A549 (cell line): ENCODE data around the gene PRR5L.

Experiments
- POLR2A ChIP-seq: IDR thresholded peaks from 2 replicates; pipeline ENCODE4 v1.6.1; 2012; ENCODE audit warnings: mild to moderate bottlenecking, low read length
- RCOR1 ChIP-seq: fragments of 150-350 bp; IDR thresholded peaks from 2 replicates; pipeline ENCODE4 v1.6.1; 2014; ENCODE audit warnings: antibody characterized with exemption, low read length, low read depth

- TF ChIP-seq POLR2A, result no peak
- TF ChIP-seq RCOR1, result no peak
These were observed 140.0 kb downstream of the PRR5L start for GRCh38 chr11:36436064-36436463.
